IPS-NIHi11 (cell line): ENCODE measurements around the gene SUCO.
"Not testable (repeated sequence)": the region's sequence is repeated elsewhere in the genome, so short reads cannot be mapped to it uniquely, and the experiment has no call there.

Source experiments
- DNase-seq: peaks from one replicate; pipeline ENCODE4 v3.0.0; 2012; ENCODE audit warnings: mixed read lengths, low spot score

SUCO gene

GRCh38 chr1:172607145-172607544 lies 74.2 kb downstream of the SUCO start:
- no peak for DNase-seq

- no peak for DNase-seq
Measured at GRCh38 chr1:172608098-172608601, 75.2 kb downstream of the SUCO start.

- DNase-seq, result no peak
Measured at GRCh38 chr1:172609528-172609927, 76.6 kb downstream of the SUCO start.

- no peak for DNase-seq
Measured at GRCh38 chr1:172612478-172612877, 79.5 kb downstream of the SUCO start.

GRCh38 chr1:172613294-172613693 lies 80.3 kb downstream of the SUCO start:
- no peak for DNase-seq

- DNase-seq, result no peak
Measured at GRCh38 chr1:172616195-172616594, 83.2 kb downstream of the SUCO start.

- DNase-seq, result no peak
Measured at GRCh38 chr1:172616636-172617035, 83.7 kb downstream of the SUCO start.

- DNase-seq, result not testable (repeated sequence)
Measured at GRCh38 chr1:172620603-172621002, 87.7 kb downstream of the SUCO start.

GRCh38 chr1:172622541-172622940 lies 89.6 kb downstream of the SUCO start:
- no peak for DNase-seq

- DNase-seq, result no peak
Measured at GRCh38 chr1:172623748-172624147, 90.8 kb downstream of the SUCO start.

GRCh38 chr1:172626845-172627244 lies 93.9 kb downstream of the SUCO start:
- DNase-seq, result no peak

- DNase-seq, result no peak
Measured at GRCh38 chr1:172627702-172628101, 94.8 kb downstream of the SUCO start.

GRCh38 chr1:172628401-172628800 lies 95.5 kb downstream of the SUCO start:
- DNase-seq, result no peak

GRCh38 chr1:172629170-172629569 lies 96.2 kb downstream of the SUCO start:
- DNase-seq, result no peak

- no peak for DNase-seq
Measured at GRCh38 chr1:172629638-172630037, 96.7 kb downstream of the SUCO start.

- DNase-seq, result no peak
Measured at GRCh38 chr1:172630056-172630818, 97.3 kb downstream of the SUCO start.

GRCh38 chr1:172630868-172631267 lies 97.9 kb downstream of the SUCO start:
- no peak for DNase-seq

GRCh38 chr1:172637522-172637921 lies 104.6 kb downstream of the SUCO start:
- DNase-seq, result no peak

GRCh38 chr1:172638249-172638648 lies 105.3 kb downstream of the SUCO start:
- DNase-seq, result no peak

GRCh38 chr1:172638885-172639831 lies 106.2 kb downstream of the SUCO start:
- DNase-seq, result no peak

- DNase-seq, result no peak
Measured at GRCh38 chr1:172640111-172640510, 107.2 kb downstream of the SUCO start.

GRCh38 chr1:172641492-172641891 lies 108.5 kb downstream of the SUCO start:
- no peak for DNase-seq

GRCh38 chr1:172642970-172643369 lies 110.0 kb downstream of the SUCO start:
- DNase-seq, result no peak
